ENCODE measurements around the gene RASEF.
"Not testable (repeated sequence)": the region's sequence is repeated elsewhere in the genome, so short reads cannot be mapped to it uniquely, and the experiment has no call there.

RASEF gene

DNA sequence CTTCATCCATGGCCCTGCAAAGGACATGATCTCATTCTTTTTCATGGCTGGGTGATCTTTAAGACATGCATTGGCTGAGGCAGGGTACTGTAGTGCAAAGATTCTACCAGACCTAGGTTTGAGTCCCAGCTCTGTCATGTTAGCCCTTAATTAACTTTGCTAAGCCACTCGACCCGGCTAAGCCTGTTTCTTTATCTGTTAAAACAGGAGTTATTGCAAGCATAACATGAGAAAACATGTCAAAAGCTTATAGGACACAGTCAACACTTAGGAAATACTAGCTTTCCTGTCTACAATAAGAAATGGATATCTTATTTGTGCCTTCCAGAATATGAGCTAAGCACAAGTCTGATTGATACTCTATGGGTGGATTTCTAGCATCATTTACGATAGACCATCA, 92.6 kb downstream of the RASEF start:
- no peak for DNase-seq (ENCODE audit: low read depth)

DNA sequence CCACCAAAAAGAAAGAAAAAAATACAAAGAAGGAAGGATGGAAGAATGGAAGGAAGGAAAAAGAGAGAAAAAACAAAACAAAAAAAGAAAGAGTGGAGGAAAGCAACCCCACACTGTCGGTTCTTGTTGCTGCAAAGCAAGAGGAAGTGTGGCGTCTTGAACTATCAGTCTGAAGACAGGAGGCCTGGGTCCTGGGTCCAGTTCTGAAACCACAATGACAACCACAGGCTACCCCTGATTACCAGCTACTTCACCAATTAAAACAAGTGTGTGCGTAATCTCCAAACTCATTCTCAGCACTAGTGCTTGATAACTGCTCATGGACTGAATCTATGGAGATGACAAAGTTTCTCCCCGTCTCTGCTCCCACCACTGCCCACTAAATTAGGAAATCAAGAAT, 93.7 kb downstream of the RASEF start:
- DNase-seq (ENCODE audit: low read depth): no peak

DNA sequence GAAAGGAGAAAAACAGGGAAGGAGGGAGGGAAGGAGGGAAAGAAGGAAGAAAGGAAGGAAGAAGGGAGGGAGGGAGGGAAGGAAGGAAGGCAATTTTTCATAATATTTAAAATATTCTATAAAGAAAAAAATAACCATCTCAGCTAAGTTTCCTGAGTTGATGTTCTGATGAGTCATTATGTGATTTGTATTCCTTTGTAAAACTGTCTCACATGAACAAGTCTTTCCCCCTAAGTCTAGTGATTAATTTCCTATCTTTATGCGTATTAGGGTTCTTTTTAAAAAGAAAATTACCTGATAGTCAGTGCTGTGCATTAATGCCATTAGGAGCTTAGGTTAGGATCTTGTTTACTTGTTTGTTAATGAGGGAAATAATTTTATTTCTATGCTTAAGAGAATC, 94.1 kb downstream of the RASEF start:
- no peak for DNase-seq (ENCODE audit: low read depth)

- DNase-seq (ENCODE audit: low read depth): no peak
Measured at GRCh38 chr9:82968388-82968787, 94.6 kb downstream of the RASEF start.

DNA sequence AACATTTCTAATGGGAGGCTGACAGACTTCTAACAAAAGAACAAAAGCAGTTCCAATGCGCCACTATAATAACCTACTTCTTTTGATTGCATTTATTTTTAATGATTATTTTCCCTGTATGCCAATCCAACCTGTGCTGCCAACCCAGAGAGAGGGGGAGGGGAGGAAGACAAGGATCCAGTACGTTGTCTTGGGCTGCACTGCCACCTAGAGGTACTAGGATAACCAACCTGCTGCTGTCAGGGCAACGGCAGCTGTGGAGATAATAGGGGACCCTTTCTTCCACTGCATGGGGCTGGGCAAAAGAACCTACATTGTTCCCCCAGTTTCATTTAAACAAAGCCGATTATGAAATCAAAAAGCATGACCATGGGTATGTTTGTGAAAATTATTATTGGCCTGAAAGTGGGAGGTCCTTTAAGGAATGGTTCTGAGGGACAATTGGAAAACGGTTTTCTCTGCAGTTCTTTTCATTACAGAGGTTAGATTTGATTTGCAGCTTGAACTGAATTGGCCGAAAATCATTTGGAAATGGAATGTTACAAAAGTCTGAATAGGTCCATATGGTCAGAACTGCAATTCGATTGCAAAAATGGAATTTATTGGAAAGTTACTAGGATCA, 101.3 kb downstream of the RASEF start:
- peak; percentile 23 for DNase-seq (ENCODE audit: low read depth)

- DNase-seq (ENCODE audit: low read depth): no peak
Measured at GRCh38 chr9:82957529-82958379, 105.2 kb downstream of the RASEF start.

GRCh38 chr9:82949203-82949602, 113.7 kb downstream of the RASEF start:
- DNase-seq (ENCODE audit: low read depth): no peak

DNA sequence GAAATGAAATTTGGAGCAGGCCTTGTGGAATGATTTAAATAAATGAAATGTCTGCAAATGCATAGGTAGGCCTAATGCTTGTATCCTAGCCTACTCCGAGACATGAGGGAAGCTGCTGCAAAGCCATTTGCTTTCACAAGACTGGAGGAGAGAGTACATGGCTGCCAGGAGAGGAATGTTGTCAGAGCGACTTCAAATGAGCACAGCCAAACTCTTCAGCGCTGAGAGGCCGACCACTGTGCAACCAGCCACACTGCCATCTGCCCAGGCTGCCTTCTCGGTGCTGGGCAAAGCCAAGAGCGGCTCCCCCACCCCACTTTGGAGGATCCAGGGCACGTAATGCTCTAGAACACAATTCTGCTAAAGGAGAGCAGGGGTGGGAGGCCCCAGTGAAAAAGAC, 122.6 kb downstream of the RASEF start:
- no peak for DNase-seq (ENCODE audit: low read depth)

GRCh38 chr9:82939451-82939850, 123.5 kb downstream of the RASEF start:
- no peak for DNase-seq (ENCODE audit: low read depth)

DNA sequence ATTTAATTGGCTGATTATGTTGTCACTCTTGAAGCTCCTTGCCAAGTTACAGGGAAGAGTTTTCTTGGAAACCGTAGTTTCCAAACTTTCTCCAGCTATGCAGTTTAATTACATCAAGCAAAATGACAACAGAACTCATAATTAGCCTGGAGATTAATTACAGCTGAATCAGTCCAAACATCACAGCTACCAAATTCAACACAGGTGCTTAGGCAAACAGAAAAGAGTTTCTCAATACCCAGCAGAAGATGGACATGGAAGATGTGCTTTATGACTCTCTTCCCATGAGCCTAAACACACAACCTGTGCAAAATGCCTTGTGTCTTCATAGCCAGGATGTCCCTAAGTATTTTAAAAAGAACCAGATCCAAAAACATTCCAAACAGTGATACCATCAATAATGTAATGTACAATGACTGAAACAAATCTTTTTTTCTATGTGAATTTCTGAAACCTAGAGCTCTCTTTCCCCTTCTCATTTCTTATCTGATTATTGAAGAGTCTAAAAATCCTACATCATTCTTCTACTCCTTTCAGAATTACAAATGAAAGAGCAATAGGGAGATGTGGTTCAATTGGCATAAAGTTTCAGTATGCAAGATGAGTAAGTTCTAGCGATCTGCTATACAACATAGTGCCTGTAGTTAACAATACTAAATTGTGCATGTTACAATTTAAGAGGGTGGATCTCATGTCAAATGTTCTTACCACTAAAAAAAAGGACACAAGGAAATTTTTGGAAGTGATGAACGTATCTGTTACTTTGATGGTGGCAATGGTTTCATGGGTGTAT, 124.3 kb downstream of the RASEF start:
- no peak for DNase-seq (ENCODE audit: low read depth)

DNA sequence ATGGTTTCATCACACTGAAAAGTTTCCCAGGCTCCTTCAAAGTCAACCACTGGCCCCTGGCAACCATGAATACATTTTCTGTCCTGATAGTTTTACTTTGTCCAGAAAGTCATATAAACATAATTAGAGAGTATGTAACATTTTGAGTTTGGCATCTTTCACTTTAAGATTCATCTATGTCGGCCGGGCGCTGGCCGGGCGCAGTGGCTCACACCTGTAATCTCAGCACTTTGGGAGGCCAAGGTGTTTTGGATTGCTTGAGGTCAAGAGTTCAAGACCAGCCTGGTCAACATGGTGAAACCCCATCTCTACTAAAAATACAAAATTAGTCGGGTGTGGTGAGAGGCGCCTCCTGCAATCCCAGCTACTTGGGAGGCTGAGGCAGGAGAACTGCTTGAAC, 126.4 kb downstream of the RASEF start:
- DNase-seq (ENCODE audit: low read depth): not testable (repeated sequence)

- DNase-seq (ENCODE audit: low read depth): no peak
Measured at GRCh38 chr9:82934949-82935348, 128.0 kb downstream of the RASEF start.

GRCh38 chr9:82934025-82934424, 128.9 kb downstream of the RASEF start:
- not testable (repeated sequence) for DNase-seq (ENCODE audit: low read depth)

DNA sequence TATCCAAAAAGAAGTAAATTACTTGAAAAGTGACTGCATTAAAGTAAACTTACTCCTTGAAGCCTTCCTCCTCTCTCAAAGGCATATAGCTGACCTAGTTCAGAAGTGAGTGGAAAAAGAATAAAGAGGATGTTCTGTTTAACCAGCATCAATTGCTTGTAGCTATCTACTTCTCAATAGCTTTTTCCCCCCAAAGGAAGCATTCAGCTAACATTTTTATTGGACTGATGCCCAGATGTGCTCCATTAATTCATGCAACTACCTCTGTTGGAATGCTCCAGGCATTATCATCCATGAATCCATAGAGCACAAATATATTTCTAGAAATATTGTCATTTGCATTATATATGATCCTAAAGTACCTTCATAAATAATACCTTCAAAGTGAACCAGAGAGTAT, 132.8 kb downstream of the RASEF start:
- no peak for DNase-seq (ENCODE audit: low read depth)

Measured in HS-27A (cell line).